GM19025 (cell line): ENCODE results near the gene COL1A1.

Experiments used
- ATAC-seq: cut with Tn5 transposase; IDR thresholded peaks from one replicate; pipeline ENCODE4 v1.9.1; 2021; ENCODE audit warnings: mild to moderate bottlenecking, low read depth, moderate library complexity; ENCODE audit not compliant: unreplicated experiment

COL1A1 gene

DNA sequence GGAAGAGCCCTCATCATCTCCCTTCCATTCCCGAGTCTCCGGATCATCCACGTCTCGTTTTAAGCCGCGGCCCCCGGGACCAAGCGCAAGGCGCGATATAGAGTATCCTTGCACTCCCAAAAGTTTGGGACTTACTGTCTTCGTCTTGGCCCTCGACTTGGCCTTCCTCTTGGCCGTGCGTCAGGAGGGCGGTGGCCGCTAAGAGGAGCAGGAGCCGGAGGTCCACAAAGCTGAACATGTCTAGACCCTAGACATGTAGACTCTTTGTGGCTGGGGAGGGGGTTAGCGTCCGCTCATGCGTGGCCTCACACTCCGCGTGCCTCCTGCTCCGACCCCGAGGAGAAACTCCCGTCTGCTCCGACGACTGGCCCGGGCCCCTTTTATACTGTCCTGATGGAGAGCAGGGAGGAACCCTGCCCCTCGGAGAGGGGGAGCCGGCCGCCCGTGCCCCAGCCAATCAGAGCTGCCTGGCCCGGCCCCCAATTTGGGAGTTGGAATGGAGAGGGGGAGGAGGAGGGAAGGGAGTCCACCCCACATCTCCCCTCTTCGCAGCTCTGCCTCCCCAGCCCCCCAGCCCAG lies at the start of gene COL1A1:
COL1A1 (minus strand) TSS at position 356 of the 579 bp plus-strand sequence; CDS start at position 238, 118 bp downstream.
- no peak for ATAC-seq

DNA sequence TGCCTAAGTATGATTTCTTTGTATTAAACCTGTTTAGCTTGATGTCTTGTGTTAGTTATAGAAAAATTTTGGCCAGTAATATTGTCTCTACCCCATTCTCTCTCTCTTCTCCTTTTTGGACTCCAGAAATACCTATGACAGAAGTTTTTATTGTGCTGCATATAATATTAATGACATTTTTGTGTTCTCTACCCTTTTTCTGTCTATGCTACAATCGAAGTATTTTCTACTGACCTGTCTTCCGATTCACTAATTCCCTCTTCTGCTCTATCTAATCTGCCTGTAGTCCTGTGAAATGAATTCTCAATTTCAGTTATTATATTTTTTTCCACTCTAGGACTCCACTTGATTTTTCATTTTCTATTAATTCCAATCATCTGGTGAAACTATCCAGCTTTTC lies 46.8 kb upstream of the COL1A1 start:
- ATAC-seq: no peak

DNA sequence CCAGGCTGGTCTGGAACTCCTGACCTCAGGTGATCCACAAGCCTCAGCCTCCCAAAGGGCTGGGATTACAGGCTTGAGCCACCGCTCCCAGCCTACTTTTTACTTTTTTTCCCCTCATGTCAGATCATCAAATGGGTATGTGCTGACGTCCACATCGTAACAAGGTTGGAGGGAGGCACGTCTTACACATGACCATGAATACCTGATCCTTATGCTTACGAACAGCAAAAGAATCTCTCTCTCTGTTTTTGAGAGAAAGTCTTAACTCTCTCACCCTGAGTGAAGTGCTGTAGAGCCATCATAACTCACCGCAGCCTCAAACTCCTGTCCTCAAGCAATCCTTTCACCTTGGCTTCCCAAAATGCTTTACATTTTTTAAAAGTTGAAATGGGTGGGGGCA lies 43.3 kb upstream of the COL1A1 start:
- ATAC-seq: no peak

DNA sequence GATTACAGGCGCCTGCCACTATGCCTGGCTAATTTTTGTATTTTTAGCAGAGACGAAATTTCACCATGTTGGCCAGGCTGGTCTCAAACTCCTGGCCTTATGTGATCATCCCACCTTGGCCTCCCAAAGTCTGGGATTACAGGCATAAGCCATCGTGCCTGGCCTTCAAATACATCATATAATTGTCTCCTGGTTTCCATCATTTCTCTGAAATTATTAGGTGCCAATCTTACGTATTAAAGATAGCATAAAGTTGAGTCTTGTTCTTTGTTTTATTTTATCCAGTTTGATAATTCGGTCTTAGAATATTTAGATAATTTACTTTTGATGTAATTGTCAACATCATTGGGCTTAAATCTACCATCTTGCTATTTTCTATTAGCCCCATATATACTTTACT lies 40.0 kb upstream of the COL1A1 start:
- ATAC-seq: no peak

DNA sequence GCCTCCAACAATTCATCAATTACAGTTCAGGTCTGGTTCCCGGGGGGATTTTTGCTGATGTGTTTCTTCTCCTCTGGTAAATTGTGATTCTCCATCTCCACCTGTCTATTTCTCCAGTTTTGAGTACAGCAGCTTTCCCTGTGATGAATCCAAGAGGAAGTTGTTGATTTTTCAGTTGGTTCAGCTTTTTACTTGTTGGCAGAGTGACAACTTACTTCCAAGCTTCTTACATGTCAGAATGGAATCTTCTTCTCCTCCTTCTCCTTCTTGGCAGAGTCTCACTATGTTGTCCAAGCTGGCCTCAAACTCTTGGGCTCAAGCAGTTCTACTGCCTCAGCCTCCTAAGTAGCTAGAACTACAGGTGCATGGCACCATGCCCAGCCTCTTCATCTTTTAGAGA lies 39.4 kb upstream of the COL1A1 start:
- no peak for ATAC-seq

DNA sequence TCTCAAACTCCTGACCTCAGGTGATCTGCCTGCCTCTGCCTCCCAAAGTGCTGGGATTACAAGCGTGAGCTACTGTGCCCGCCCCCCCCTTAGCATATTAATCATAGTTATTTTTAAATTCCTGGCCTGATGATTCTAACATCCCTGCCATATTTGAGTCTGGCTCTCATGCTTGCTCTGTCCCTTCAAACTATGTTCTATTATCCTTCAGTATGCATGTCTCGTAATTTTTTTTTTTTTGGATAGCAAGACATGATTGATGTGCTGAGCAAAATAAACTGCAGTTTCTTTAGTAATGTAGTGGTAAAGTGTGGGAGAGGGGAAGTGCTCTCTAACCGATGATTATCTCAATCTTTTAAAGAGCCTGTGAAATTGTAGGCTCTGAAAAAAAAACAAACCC lies 38.5 kb upstream of the COL1A1 start:
- no peak for ATAC-seq

DNA sequence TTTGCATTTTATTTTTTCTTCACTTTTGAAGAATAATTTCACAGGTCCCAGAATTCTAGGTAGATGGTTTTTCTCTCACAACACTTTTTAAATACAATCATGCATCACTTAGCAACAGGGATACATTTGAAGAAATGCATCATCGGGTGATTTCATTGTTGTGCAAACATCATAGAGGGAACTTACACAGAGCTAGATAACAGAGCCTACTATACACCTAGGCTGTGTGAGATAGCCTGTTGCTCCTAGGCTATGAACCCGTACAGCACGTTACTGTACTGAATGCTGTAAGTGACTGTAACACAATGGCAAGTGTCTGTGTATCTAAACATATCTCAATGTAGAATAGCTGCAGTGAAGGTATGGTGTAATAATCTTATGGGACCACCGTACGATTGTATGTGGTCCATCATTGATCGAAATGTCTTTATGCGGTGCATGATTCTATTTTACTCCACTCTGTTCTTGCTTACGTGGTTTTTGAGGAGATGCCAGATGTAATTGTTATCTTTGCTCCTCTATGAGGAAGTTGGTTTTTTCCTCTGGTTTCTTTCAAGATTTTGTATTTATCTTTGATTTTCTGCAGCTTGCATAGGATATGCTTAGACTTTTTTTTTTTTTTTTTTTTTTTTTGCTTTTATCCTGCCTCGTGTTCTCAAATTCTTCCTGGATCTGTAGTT lies 37.3 kb upstream of the COL1A1 start:
- ATAC-seq: no peak

DNA sequence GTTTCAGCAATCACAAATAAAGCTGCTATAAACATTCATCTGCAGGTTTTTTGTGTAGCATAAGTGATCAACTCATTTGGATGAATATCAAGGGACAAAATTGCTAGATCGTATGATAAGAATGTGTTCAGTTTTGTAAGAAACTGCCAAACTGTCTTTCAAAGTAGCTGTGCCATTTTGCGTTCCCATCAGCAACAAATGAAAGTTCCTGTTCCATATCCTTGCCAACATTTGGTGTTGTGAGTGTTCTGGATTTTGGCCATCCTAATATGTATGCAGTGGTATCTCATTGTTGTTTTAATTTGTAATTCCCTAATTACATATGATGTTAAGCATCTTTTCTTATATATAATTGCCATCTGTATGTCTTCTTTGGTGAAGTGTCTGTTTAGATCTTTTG lies 36.5 kb upstream of the COL1A1 start:
- no peak for ATAC-seq

DNA sequence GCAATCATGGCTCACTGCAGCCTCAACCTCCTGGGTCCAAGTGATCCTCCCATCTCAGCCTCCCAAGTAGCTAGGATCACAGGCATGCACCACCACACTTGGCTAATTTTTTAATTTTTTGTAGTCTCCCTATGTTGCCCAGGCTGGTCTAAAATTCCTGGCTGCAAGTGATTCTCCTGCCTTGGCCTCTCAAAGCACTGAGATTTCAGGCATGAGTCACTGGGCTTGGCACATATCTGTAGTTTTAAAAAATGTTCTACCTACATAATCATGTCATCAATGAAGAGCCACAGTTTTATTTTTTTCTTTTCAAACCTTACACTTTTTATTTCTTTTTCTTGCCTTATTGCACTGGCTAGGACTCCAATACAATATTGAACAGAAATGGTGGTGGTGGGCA lies 33.1 kb upstream of the COL1A1 start:
- ATAC-seq: no peak

DNA sequence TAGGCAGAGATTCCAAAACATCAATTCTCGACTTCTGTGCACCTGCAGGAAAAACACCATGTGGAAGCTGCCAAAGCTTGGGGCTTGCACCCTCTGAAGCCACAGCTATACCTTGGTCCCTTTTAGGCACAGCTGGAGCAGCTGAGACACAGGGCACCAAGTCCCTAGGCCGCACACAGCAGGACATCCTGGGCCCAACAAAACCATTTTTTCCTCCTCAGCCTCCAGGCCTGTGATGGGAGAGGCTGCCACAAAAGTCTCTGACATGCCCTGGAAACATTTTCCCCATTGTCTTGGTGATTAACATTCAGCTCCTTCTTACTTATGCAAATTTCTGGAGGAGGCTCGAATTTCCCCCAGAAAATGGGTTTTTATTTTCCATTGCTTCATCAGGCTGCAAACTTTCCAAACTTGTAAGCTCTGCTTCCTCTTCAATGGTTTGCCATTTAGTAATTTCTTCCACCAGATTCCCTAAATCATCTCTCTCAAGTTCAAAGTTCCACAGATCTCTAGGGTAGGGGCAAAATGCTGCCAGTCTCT lies 24.3 kb upstream of the COL1A1 start:
- no peak for ATAC-seq

DNA sequence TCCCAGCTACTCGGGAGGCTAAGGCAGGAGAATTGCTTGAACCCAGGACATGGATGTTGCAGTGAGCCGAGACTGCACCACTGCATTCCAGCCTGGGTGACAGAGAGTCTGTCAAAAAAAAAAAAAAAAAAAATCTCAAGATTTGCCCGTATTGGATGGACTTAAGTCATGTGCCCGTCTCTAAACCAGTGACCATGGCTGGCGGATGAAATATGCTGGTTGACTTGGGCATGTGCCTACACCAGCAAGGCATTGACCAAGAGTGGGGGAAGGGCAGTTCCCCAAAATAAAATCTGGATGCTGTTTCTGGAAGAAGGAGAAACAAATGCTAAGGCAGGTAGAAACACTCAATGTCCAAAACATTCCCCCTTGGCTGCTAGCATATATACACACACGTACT lies 21.5 kb upstream of the COL1A1 start:
- no peak for ATAC-seq

DNA sequence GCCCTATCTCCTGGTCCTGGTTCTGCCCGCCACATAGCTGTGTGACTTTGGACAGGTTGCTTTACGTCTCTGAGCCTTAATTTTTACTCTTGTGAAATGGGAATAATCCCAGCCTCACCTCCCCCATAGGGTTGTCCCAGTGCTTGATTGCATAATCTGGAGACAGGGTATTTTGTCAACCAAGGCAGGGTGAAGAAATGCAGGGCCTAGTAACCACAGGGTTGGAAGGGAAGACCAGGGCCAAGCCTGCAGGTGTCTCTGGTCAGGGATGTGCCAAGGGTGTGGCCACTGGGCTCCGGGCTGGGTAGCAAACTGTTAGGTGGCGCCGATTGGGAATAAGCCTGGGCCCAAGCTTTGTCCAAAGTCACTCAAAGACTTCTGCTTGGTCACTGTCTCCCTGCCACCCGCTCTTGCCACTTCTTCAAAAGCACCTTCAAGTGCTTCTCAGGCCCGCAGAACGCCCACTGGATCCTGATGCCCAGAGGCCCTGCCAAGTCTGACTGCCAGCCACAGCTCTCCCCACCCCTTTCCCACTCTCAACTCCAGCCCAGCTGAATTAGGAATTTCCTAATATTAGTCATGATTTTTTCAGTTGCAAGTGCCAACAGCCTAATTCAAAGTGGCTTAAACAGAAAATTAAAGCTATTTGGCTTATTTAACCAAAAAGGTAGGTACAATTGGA lies 20.6 kb upstream of the COL1A1 start:
- ATAC-seq: no peak

DNA sequence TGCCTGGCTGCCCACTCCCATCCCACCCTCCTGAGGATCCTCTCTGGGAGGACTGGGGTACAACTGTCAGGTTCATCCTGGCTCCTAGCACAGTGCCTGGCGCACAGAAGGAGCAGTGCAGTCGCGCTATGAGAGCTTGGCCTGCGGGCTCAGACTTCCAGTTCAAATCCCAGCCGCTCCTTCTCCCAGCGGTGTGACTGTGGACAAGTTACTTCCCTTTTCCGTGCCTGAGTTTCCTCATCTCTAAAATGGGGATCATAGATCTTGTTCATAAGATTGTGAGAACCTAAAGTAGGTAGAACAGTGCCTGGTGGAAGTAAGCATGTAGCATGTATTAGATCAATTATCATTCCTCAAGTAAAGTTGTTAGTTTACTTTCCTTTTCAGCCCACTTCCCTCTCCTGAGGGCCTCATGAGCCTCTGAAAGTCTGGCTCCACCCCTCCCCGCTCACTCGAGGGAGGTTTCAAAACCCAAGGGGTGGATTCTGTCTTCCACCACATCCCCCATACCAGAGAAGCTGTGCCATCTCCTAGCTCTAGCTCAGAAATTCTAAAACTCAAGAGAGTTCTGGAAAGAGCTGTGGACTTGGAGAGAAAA lies 19.9 kb upstream of the COL1A1 start:
- no peak for ATAC-seq

DNA sequence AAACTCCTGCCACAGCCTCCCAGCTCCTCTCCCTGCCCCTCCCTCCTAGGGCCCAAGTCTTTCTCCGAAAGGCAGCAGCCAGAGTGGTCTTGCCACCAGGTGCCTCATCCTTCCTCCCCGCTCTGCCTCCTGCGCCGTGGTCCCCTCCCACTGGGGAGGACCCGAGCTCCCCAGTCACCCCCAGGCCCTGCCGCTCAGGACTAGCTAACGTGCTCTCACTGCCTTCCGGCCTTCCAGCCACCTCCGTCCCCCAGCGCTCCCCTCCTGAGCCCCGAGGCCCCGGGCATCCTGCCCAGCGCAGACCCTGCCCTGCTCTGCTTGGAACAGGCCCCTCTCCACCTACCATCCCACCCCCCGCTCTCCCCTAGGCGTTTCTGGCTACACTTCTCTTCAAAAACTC lies 19.4 kb upstream of the COL1A1 start:
- no peak for ATAC-seq

DNA sequence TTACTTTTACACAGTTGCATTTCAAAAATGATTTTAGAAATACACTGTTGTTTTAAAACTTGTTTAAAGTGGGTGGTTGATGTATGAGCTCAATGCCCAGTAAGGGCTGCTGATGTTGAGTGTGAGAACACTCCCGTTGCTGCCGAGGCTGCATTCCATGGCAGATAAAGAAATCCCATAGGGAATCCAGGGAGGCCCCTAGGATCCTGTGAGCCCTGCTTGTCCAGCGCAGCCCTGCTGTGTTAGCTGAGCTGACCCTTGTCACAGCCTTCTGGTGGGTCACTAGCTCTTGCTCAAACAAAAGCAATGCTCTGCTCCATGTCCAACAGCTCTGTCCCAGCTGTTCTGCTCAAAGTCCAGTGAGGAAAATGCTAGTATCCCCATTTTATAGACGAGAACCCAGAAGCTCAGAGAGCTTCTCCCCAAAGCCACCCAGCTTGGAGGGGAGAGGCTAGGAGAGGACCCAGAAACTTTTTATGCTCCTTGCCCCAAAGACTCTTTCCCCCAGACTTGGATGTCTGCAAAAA lies 18.6 kb upstream of the COL1A1 start:
- ATAC-seq: no peak

DNA sequence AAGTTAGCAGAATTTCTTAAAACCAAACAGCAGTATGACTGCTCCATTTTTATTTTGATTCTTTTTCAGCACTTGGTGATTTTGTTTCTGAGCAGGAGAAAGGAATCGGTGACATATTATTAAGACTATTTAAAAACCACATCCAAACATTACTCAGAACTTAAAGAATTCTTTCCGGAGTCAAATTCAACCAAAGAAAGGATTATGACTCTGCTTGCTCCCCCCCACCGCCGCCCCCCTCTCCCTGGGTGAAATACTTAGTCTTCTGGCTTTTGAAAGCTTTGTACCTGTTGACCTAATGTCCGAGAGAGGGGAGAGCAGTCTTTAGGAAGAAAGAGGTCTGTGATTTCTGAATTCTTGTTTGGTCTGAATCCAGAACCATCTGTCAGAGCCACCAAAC lies 17.9 kb upstream of the COL1A1 start:
- no peak for ATAC-seq

DNA sequence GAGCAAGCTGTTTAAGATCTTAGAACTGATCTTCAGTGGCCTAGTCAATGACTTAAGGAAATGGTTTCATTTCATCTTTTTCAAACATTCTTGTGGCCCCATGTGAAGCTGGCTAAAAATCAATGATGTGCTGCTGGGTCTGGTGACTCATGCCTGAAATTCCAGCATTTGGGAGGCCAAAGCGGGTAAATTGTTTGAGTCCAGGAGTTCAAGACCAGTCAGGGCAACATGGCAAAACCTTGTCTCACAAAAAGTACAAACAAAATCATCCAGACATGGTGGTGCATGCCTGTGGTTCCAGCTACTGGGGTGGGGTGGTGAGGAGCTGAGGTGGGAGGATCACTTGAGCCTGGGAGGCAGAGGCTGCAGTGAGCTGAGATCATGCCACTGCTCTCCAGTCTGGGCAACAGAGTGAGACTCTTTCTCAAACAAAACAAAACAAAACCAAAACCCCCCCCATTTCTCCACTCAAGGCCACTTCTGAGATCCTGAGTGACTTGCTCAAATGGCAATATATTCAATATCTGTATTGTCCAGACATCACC lies 17.4 kb upstream of the COL1A1 start:
- ATAC-seq: no peak

DNA sequence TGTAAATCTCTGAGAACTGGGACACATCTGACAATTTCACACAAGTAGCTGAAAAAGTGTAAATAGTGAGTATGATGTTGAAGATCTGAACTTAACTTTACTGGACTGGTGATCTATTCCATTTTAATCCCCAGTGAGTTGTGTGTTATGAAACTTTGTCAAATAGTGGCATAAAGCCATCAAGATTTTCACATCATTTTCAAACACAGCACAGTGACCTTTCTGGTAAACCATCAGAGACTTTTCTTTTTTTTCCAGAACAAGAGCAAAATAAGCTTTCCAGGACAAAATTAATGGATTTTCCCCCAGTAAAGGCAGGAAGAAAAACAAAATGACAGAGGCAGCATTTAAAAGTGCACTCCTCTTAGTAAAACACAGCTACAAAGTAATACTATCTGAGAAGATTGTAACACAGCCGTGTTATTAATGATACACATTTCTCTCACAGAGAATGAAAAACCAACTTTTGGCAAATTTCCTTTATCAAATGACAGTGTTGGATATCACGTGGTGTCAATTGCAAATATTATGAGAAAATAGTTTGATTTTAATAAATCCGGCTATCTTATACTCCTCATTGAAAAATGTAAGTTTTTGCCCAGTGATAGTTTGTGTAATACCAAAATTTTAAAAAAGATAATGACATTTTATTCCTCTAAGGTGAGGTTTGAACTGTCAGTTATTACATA lies 16.8 kb upstream of the COL1A1 start:
- no peak for ATAC-seq

DNA sequence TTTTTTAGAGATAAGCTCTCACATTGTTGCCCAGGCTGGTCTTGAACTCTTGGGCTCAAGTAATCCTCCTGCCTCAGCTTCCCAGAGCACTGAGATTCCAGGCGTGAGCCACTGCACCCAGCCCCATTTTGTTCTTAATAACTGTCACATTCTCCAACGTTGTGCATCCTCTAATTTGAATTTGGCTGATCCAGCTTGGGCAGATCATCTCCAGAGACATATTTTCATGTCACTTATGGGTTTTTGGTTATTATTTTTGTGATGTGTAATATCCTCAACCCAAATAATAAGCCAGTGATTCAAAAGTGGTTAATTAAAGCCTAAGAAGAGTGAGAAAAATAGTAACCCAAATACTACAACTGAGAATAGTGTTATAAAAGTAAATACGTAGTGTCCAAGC lies 16.2 kb upstream of the COL1A1 start:
- ATAC-seq: no peak
